Measurements from ENCODE around the gene UHMK1.

DNA sequence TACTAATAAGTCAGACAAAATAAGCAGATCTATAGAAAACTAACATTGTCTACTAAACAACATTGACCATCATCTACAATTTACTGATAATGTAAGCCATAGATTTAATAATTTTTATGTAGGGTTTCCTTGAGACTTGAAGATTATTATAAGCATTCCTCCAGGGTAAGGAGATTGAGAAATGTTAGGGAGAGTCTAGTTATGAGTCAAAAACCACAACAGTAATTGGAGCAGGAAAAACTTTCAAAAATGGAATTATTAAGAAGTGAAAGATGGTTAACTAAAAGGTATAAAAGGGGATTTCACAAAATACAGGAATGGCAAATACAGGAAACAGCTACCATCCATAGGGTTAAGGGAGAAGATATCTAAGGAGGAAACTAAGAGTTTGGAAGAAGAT lies 12.4 kb upstream of the UHMK1 start:
- no peak for TF ChIP-seq POLR2AphosphoS5 (IDR thresholded peaks at IDR 0.05)
- TF ChIP-seq, protein P1, sequence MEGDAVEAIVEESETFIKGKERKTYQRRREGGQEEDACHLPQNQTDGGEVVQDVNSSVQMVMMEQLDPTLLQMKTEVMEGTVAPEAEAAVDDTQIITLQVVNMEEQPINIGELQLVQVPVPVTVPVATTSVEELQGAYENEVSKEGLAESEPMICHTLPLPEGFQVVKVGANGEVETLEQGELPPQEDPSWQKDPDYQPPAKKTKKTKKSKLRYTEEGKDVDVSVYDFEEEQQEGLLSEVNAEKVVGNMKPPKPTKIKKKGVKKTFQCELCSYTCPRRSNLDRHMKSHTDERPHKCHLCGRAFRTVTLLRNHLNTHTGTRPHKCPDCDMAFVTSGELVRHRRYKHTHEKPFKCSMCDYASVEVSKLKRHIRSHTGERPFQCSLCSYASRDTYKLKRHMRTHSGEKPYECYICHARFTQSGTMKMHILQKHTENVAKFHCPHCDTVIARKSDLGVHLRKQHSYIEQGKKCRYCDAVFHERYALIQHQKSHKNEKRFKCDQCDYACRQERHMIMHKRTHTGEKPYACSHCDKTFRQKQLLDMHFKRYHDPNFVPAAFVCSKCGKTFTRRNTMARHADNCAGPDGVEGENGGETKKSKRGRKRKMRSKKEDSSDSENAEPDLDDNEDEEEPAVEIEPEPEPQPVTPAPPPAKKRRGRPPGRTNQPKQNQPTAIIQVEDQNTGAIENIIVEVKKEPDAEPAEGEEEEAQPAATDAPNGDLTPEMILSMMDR (IDR thresholded peaks at IDR 0.05 in 8 of 11, conservative IDR thresholded peaks at IDR 0.05 in 3 of 11): no peak
- TF ChIP-seq POLR2A (IDR thresholded peaks at IDR 0.05): no peak

Data from spleen (tissue), 7 donors.